ENCODE measurements around the gene NFAT5.
"Not testable (repeated sequence)": the region's sequence is repeated elsewhere in the genome, so short reads cannot be mapped to it uniquely, and the experiment has no call there.

Gene NFAT5

GRCh38 chr16:69598045-69598444 is 32.3 kb downstream of the NFAT5 start:
- no peak for DNase-seq

- DNase-seq: no peak
Observed at GRCh38 chr16:69599731-69600130, 34.0 kb downstream of the NFAT5 start.

GRCh38 chr16:69600202-69600601 is 34.4 kb downstream of the NFAT5 start:
- no peak for DNase-seq

GRCh38 chr16:69601250-69601649 is 35.5 kb downstream of the NFAT5 start:
- DNase-seq: no peak

GRCh38 chr16:69606985-69607384 is 41.2 kb downstream of the NFAT5 start:
- DNase-seq: no peak

GRCh38 chr16:69607674-69608073 is 41.9 kb downstream of the NFAT5 start:
- DNase-seq: no peak

- no peak for DNase-seq
Observed at GRCh38 chr16:69610356-69610755, 44.6 kb downstream of the NFAT5 start.

- no peak for DNase-seq
Observed at GRCh38 chr16:69611103-69611640, 45.4 kb downstream of the NFAT5 start.

- DNase-seq: no peak
Observed at GRCh38 chr16:69613378-69614154, 47.8 kb downstream of the NFAT5 start.

GRCh38 chr16:69615528-69615927 is 49.8 kb downstream of the NFAT5 start:
- no peak for DNase-seq

GRCh38 chr16:69616082-69616481 is 50.3 kb downstream of the NFAT5 start:
- no peak for DNase-seq

GRCh38 chr16:69618307-69618706 is 52.5 kb downstream of the NFAT5 start:
- DNase-seq: no peak

GRCh38 chr16:69618721-69619120 is 53.0 kb downstream of the NFAT5 start:
- no peak for DNase-seq

GRCh38 chr16:69619514-69619913 is 53.7 kb downstream of the NFAT5 start:
- DNase-seq: no peak

- DNase-seq: no peak
Observed at GRCh38 chr16:69620573-69620972, 54.8 kb downstream of the NFAT5 start.

- no peak for DNase-seq
Observed at GRCh38 chr16:69621225-69621624, 55.5 kb downstream of the NFAT5 start.

GRCh38 chr16:69626256-69626655 is 60.5 kb downstream of the NFAT5 start:
- no peak for DNase-seq

- DNase-seq: no peak
Observed at GRCh38 chr16:69632828-69633227, 67.1 kb downstream of the NFAT5 start.

- no peak for DNase-seq
Observed at GRCh38 chr16:69633375-69633774, 67.6 kb downstream of the NFAT5 start.

GRCh38 chr16:69636563-69637146 is 70.9 kb downstream of the NFAT5 start:
- not testable (repeated sequence) for DNase-seq

GRCh38 chr16:69637206-69637865 is 71.6 kb downstream of the NFAT5 start:
- not testable (repeated sequence) for DNase-seq

- DNase-seq: not testable (repeated sequence)
Observed at GRCh38 chr16:69643997-69644396, 78.2 kb downstream of the NFAT5 start.

- no peak for DNase-seq
Observed at GRCh38 chr16:69644790-69645189, 79.0 kb downstream of the NFAT5 start.

- DNase-seq: no peak
Observed at GRCh38 chr16:69647020-69647419, 81.3 kb downstream of the NFAT5 start.

Data from activated CD4-positive, alpha-beta T cell treated with anti-CD3 and anti-CD28 coated beads for 4 hours (primary cell).